Endodermal cell (in vitro differentiated cells): ENCODE measurements around the gene CMC2. TPM values are rescaled to one million over a fixed set of nuclear protein-coding genes. Genes with fewer than 3 reads are reported as not detected.

Experiments used
- DNase-seq: peaks from one replicate; pipeline ENCODE4 v3.0.0-alpha.2; 2017
- H3K27ac ChIP-seq: 2 replicates; pipeline ENCODE4 v1.5.1; 2013; ENCODE audit warnings: mild to moderate bottlenecking, low read depth, low read length, moderate library complexity
- H3K27me3 ChIP-seq: 2 replicates; pipeline ENCODE4 v1.6.1; 2013; ENCODE audit warnings: mild to moderate bottlenecking, low read length, moderate library complexity; ENCODE audit not compliant: insufficient read depth, control insufficient read depth, poor library complexity, severe bottlenecking
- H3K36me3 ChIP-seq: 2 replicates; pipeline ENCODE4 v1.7.0; 2013; ENCODE audit warnings: mild to moderate bottlenecking, low read length, moderate library complexity; ENCODE audit not compliant: control insufficient read depth, insufficient read depth
- H3K4me1 ChIP-seq: one replicate; pipeline ENCODE4 v1.7.0; 2013; ENCODE audit warnings: low read length; ENCODE audit not compliant: control insufficient read depth, insufficient read depth
- H3K4me3 ChIP-seq: 2 replicates; pipeline ENCODE4 v1.5.1; 2013; ENCODE audit warnings: mild to moderate bottlenecking, low read length, moderate library complexity
- H3K9ac ChIP-seq: 2 replicates; pipeline ENCODE4 v1.6.1; 2013; ENCODE audit warnings: mild to moderate bottlenecking, low read length, moderate library complexity; ENCODE audit not compliant: poor library complexity, severe bottlenecking; ENCODE audit errors: extremely low read depth
- H3K9me3 ChIP-seq: 2 replicates; pipeline ENCODE4 v1.6.1; 2013; ENCODE audit warnings: mild to moderate bottlenecking, low read length, moderate library complexity; ENCODE audit not compliant: control insufficient read depth
- H3K27ac Mint-ChIP-seq: 2 replicates; pipeline ENCODE4 v1.8.0; 2020; ENCODE audit warnings: mixed read lengths
- H3K27me3 Mint-ChIP-seq: 2 replicates; pipeline ENCODE4 v1.8.0; 2021; ENCODE audit warnings: mild to moderate bottlenecking, mixed read lengths; ENCODE audit not compliant: insufficient read depth
- H3K36me3 Mint-ChIP-seq: 2 replicates; pipeline ENCODE4 v1.8.0; 2020; ENCODE audit warnings: low read depth, mixed read lengths
- H3K4me1 Mint-ChIP-seq: 2 replicates; pipeline ENCODE4 v1.8.0; 2020; ENCODE audit warnings: mixed read lengths
- H3K4me3 Mint-ChIP-seq: 2 replicates; pipeline ENCODE4 v1.8.0; 2020; ENCODE audit warnings: mild to moderate bottlenecking, moderate library complexity, mixed read lengths
- H3K9me3 Mint-ChIP-seq: 2 replicates; pipeline ENCODE4 v1.8.0; 2020; ENCODE audit warnings: mild to moderate bottlenecking, mixed read lengths
- WGBS, 2 experiments: methylation state at CpG; one replicate each; pipeline versions ENCODE4 v1.1.5 to v1.1.7; 2013; ENCODE audit warnings: missing lambda C conversion rate in 2 of 2, mixed read lengths in 1 of 2; ENCODE audit not compliant: insufficient coverage in 1 of 2, insufficient read length in 1 of 2; 5-methylcytosine and 5-hydroxymethylcytosine counted together
- total RNA-seq, 2 donors: library from RNA; stranded (reverse); fragmentation: NEBNext Ultra II Directional in 1 of 2; extraction: Animal tissue kit (Norgen Biotek cat#: 25700) in 1 of 2; gene quantifications; 2 replicates in 1 of 2; 3 replicates in 1 of 2; pipeline ENCODE4 v1.2.1, GENCODE V29; 2021
- TF ChIP-seq, protein P1 (sequence below): fragments of 200-600 bp; sonication (generic); conservative IDR thresholded peaks from 2 replicates; pipeline ENCODE4 v1.5.0; 2021; ENCODE audit warnings: antibody characterized with exemption, mild to moderate bottlenecking

The CMC2 gene
- total RNA-seq, 2 donors from 2014 or later = 73.8 to 103 TPM

DNA sequence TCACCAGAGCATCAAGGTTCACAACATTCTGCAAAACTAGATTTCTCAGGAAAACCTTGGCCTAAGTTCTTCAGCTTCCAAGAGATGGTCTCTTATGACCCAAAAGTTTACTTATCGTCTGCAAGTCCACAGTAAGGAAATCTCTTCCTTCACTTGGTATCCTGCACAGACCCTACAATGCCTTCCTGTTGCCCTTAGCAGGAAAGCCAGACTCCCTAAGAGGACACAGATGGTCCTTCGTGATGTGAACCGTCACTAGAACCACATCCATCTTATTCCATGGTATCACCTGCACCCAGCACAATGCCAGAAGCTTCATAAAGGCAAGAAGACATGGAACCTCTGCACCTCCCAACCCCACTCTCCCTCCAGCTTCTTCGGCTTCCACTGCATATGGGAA, 34.1 kb downstream of the CMC2 start:
- no peaks in the 10 kb centered on the region for H3K27me3 Mint-ChIP-seq
- Histone ChIP-seq H3K4me3 (no peak overlapping the region), H3K4me1 (no peaks in the 10 kb centered on the region), H3K9ac (no peak overlapping the region), H3K27ac (no peak overlapping the region), H3K27me3 (no peaks in the 10 kb centered on the region), H3K9me3 (no peaks in the 10 kb centered on the region), H3K36me3 (peaks cover 10% of the 10 kb centered on the region)
- H3K27ac Mint-ChIP-seq = no peak overlapping the region
- H3K4me3 Mint-ChIP-seq = no peak overlapping the region
- 91 to 94% methylated on average over 2 to 4 of the region's 4 CpGs for WGBS, 2 experiments
- H3K36me3 Mint-ChIP-seq = peaks cover 5% of the 10 kb centered on the region
- TF ChIP-seq, protein P1, sequence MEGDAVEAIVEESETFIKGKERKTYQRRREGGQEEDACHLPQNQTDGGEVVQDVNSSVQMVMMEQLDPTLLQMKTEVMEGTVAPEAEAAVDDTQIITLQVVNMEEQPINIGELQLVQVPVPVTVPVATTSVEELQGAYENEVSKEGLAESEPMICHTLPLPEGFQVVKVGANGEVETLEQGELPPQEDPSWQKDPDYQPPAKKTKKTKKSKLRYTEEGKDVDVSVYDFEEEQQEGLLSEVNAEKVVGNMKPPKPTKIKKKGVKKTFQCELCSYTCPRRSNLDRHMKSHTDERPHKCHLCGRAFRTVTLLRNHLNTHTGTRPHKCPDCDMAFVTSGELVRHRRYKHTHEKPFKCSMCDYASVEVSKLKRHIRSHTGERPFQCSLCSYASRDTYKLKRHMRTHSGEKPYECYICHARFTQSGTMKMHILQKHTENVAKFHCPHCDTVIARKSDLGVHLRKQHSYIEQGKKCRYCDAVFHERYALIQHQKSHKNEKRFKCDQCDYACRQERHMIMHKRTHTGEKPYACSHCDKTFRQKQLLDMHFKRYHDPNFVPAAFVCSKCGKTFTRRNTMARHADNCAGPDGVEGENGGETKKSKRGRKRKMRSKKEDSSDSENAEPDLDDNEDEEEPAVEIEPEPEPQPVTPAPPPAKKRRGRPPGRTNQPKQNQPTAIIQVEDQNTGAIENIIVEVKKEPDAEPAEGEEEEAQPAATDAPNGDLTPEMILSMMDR = no peak
- no peaks in the 10 kb centered on the region for H3K9me3 Mint-ChIP-seq
- H3K4me1 Mint-ChIP-seq = peaks cover 14% of the 10 kb centered on the region
- no peak for DNase-seq

DNA sequence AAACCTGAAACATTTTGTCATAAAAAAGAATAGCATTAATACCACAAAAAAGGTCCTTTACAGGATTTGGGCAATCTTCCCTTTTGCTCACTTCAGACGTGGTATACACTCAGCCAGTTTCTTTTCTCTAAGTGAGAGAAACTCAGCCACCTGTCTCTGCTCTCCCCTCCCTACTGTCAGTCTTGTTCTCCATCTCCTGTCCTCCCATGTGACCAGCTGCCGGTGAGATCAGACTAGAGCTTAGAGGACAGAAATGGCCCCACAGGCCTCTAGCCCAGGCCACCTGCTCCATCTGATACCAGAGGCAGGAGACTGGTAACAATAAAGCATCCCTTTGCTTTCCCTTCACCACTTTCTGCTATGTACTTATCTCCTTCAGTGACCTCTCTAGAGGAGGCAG, 34.9 kb downstream of the CMC2 start:
- DNase-seq = no peak
- TF ChIP-seq, protein P1 = no peak
- no peak overlapping the region for H3K4me3 Mint-ChIP-seq
- no peaks in the 10 kb centered on the region for H3K9me3 Mint-ChIP-seq
- no peak overlapping the region for H3K27ac Mint-ChIP-seq
- 88 to 93% methylated on average over 1 to 2 of the region's 2 CpGs for WGBS, 2 experiments
- peak overlapping the region; percentile 22 for H3K27ac ChIP-seq
- no peaks in the 10 kb centered on the region for H3K27me3 Mint-ChIP-seq
- H3K9me3 ChIP-seq = no peaks in the 10 kb centered on the region
- no peak overlapping the region for H3K9ac ChIP-seq
- H3K4me3 ChIP-seq = no peak overlapping the region
- H3K27me3 ChIP-seq = no peaks in the 10 kb centered on the region
- peaks cover 14% of the 10 kb centered on the region for H3K4me1 Mint-ChIP-seq
- no peaks in the 10 kb centered on the region for H3K4me1 ChIP-seq
- peaks cover 6% of the 10 kb centered on the region for H3K36me3 ChIP-seq
- peaks cover 9% of the 10 kb centered on the region for H3K36me3 Mint-ChIP-seq

DNA sequence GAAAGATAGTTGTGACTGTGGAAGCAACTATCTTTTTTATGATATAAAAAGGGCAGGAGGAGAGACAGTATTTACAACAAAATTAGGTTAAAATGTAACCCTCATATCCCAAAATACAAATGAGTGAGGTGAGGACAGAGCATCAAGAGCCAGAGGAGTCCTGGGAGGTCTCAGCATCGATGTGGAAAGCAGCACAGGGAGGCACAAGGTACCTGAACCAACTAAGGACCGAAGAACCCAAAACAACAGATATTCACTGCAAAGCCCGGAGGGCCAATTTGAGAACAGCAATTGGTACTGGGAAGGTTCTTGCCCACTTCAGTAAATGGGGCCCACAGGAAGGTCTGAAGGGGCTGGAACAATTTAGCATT, 37.6 kb downstream of the CMC2 start:
- Mint-ChIP-seq H3K4me1 (peaks cover 4% of the 10 kb centered on the region), H3K36me3 (peaks cover 9% of the 10 kb centered on the region), H3K27me3 (no peaks in the 10 kb centered on the region), H3K4me3 (no peak overlapping the region), H3K27ac (no peak overlapping the region), H3K9me3 (no peaks in the 10 kb centered on the region)
- Histone ChIP-seq H3K4me3 (no peak overlapping the region), H3K27ac (no peak overlapping the region), H3K9ac (no peak overlapping the region), H3K4me1 (no peaks in the 10 kb centered on the region), H3K9me3 (no peaks in the 10 kb centered on the region), H3K36me3 (peaks cover 6% of the 10 kb centered on the region), H3K27me3 (no peaks in the 10 kb centered on the region)
- DNase-seq = no peak
- WGBS, 2 experiments = 97% methylated on average over 3 of the region's 3 CpGs; no CpG with 5 or more reads in 1 of the 2 experiments
- TF ChIP-seq, protein P1 = no peak
